OCI-LY7 (cell line): Measurements from ENCODE around the gene RCBTB2. TPM values are rescaled to one million over a fixed set of nuclear protein-coding genes. Genes with fewer than 3 reads are reported as not detected.

Source experiments
- BruUV-seq: library from RNA; stranded (reverse); fragments of 400-500 nt; replicated peaks from 2 replicates; lab custom pipeline; 2021; lab: Mats Ljungman, UMichigan
- CTCF ChIA-PET: fragments of 300-600 bp; sonication (Branson Sonifier 250); formaldehyde crosslinking; loops from one replicate; lab custom pipeline; 2022; ENCODE audit warnings: antibody characterized with exemption; ENCODE audit not compliant: unreplicated experiment; lab: Charles Lee
- POLR2A ChIA-PET: fragments of 300-600 bp; sonication (Branson Sonifier 250); formaldehyde crosslinking; loops from one replicate; lab custom pipeline; 2022; ENCODE audit warnings: antibody characterized with exemption; lab: Charles Lee
- DNase-seq: peaks from one replicate; pipeline ENCODE4 v3.0.0-alpha.2; 2015; ENCODE audit warnings: low spot score
- H2AFZ ChIP-seq: fragments of 200-600 bp; sonication (generic), shearing (Covaris generic); 2 replicates; pipeline ENCODE4 v1.6.1; 2014; ENCODE audit warnings: mild to moderate bottlenecking, antibody characterized with exemption, low read length, moderate library complexity
- H3K27ac ChIP-seq: fragments of 200-600 bp; sonication (generic); 2 replicates; pipeline ENCODE4 v1.5.1; 2014; ENCODE audit warnings: mixed run types, low read depth, mild to moderate bottlenecking, moderate library complexity, low read length, inconsistent platforms; ENCODE audit not compliant: poor library complexity, severe bottlenecking
- H3K36me3 ChIP-seq: fragments of 200-600 bp; sonication (generic); 2 replicates; pipeline ENCODE4 v1.6.1; 2014; ENCODE audit warnings: mild to moderate bottlenecking, antibody characterized with exemption, low read length, moderate library complexity, mixed read lengths; ENCODE audit not compliant: insufficient read depth
- H3K4me1 ChIP-seq: fragments of 200-600 bp; sonication (generic); 2 replicates; pipeline ENCODE4 v1.5.1; 2014; ENCODE audit warnings: mild to moderate bottlenecking, low read length; ENCODE audit not compliant: insufficient read depth, poor library complexity, severe bottlenecking
- H3K4me2 ChIP-seq: fragments of 200-600 bp; sonication (generic); 2 replicates; pipeline ENCODE4 v1.6.1; 2014; ENCODE audit warnings: mild to moderate bottlenecking, low read length
- H3K4me3 ChIP-seq: fragments of 200-600 bp; sonication (generic); 2 replicates; pipeline ENCODE4 v1.5.1; 2014; ENCODE audit warnings: mild to moderate bottlenecking, low read depth, low read length; ENCODE audit not compliant: poor library complexity, severe bottlenecking
- H3K79me2 ChIP-seq: fragments of 200-600 bp; sonication (generic); 2 replicates; pipeline ENCODE4 v1.6.1; 2016; ENCODE audit warnings: low read depth, mild to moderate bottlenecking, low read length, moderate library complexity, mixed read lengths; ENCODE audit not compliant: insufficient read depth
- H3K9me2 ChIP-seq: fragments of 200-600 bp; sonication (generic); 2 replicates; pipeline ENCODE4 v1.6.1; 2016; ENCODE audit warnings: mild to moderate bottlenecking, low read length, mixed read lengths; ENCODE audit not compliant: insufficient read depth
- H3K9me3 ChIP-seq: fragments of 200-600 bp; sonication (generic); 2 replicates; pipeline ENCODE4 v1.6.1; 2014; ENCODE audit warnings: mild to moderate bottlenecking, mixed run types, low read length, mixed read lengths
- H4K20me1 ChIP-seq: fragments of 200-600 bp; sonication (generic); 2 replicates; pipeline ENCODE4 v1.6.1; 2014; ENCODE audit warnings: mild to moderate bottlenecking, antibody characterized with exemption, low read length, moderate library complexity, mixed read lengths; ENCODE audit not compliant: insufficient read depth
- EZH2phosphoT487 ChIP-seq: fragments of 200-600 bp; sonication (generic); IDR thresholded peaks from 2 replicates; pipeline ENCODE4 v1.6.1; 2018; ENCODE audit warnings: low read depth, borderline replicate concordance, mild to moderate bottlenecking, mixed run types, antibody characterized with exemption, low read length, moderate library complexity, mixed read lengths
- intact Hi-C: fragments of 100-400 bp; cut with micrococcal nuclease; formaldehyde crosslinking; loops from one replicate; pipeline ENCODE4 v1.10.0; 2022; ENCODE audit not compliant: unreplicated experiment
- total RNA-seq, 2 experiments: library from RNA; depleted of rRNA in 1 of 2; stranded (reverse); fragments of >200 nt in 1 of 2; shearing (Covaris generic) in 1 of 2; gene quantifications; 2 replicates each; pipeline ENCODE4 v1.2.3, GENCODE V29; 2014 to 2022
- TF ChIP-seq, protein P1 (sequence below): fragments of 200-600 bp; sonication (generic); conservative IDR thresholded peaks from 2 replicates; pipeline ENCODE4 v1.5.1; 2014; ENCODE audit warnings: mild to moderate bottlenecking, antibody characterized with exemption, low read length, moderate library complexity, mixed read lengths

RCBTB2 gene
- total RNA-seq, 2 experiments from 2014 or later: 7.2 to 9.0 TPM

DNA sequence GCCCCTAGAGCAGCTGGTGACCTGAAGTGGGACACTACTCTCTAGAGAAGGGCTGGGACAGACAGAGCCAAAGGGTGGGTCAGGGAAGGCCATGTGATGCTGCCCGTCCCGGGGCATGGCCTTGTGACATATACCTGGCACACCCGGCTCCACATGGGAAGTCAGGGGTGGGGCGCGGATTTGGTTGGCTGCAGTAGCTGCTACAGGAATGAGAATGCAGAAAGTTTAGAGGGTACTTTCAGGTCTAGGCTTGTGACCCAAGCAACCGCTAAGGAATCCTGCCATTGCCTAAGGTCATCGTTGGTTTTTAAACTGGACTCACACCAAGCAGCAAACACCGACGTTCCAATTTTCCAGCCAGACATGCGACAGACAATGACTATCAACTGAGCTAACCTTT lies 25.9 kb downstream of the RCBTB2 start:
- no peak for TF ChIP-seq EZH2phosphoT487
- TF ChIP-seq, protein P1, sequence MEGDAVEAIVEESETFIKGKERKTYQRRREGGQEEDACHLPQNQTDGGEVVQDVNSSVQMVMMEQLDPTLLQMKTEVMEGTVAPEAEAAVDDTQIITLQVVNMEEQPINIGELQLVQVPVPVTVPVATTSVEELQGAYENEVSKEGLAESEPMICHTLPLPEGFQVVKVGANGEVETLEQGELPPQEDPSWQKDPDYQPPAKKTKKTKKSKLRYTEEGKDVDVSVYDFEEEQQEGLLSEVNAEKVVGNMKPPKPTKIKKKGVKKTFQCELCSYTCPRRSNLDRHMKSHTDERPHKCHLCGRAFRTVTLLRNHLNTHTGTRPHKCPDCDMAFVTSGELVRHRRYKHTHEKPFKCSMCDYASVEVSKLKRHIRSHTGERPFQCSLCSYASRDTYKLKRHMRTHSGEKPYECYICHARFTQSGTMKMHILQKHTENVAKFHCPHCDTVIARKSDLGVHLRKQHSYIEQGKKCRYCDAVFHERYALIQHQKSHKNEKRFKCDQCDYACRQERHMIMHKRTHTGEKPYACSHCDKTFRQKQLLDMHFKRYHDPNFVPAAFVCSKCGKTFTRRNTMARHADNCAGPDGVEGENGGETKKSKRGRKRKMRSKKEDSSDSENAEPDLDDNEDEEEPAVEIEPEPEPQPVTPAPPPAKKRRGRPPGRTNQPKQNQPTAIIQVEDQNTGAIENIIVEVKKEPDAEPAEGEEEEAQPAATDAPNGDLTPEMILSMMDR: no peak
- Histone ChIP-seq H3K4me2 (no peak overlapping the region; the same call in 1 of the 2 replicates), H3K27ac (no peak overlapping the region), H3K9me3 (no peaks in the 10 kb centered on the region), H4K20me1 (peaks cover 5% of the 10 kb centered on the region; the same call in 1 of the 2 replicates), H3K9me2 (no peaks in the 10 kb centered on the region), H3K36me3 (peaks cover 7% of the 10 kb centered on the region), H3K4me1 (peaks cover 39% of the 10 kb centered on the region), H2AFZ (no peak overlapping the region), H3K4me3 (no peak overlapping the region), H3K79me2 (no peaks in the 10 kb centered on the region)
- no TSS peak for BruUV-seq
- no peak for DNase-seq
- ChIA-PET POLR2A (interaction anchor here (0.9 to 1.8 kb wide), 5 partner anchors 11 to 180 kb away, joined by 3 to 7 read pairs (median 5); partner anchors contain the start of gene RCBTB2), CTCF (interaction anchor here (1.9 kb wide), 1 partner anchor 25 kb away, joined by 4 read pairs; the partner anchor contains the start of gene RCBTB2)
- intact Hi-C loops: no loop called here

- no peaks in the 10 kb centered on the region for H3K9me3 ChIP-seq
- H3K27ac ChIP-seq: peak overlapping the region; percentile 20
- ChIA-PET CTCF (interaction anchor here (1.9 kb wide), 1 partner anchor 26 kb away, joined by 4 read pairs; the partner anchor contains the start of gene RCBTB2), POLR2A (interaction anchor here (0.9 to 1.9 kb wide), 5 partner anchors 11 to 407 kb away, joined by 3 to 7 read pairs (median 5); partner anchors contain the start of gene RCBTB2)
- peak overlapping the region; percentile 87 for H3K4me2 ChIP-seq
- H4K20me1 ChIP-seq: peaks cover 5% of the 10 kb centered on the region; the same call in 1 of the 2 replicates
- peak overlapping the region; percentile 46 for H3K4me3 ChIP-seq
- no peak overlapping the region for H2AFZ ChIP-seq
- H3K36me3 ChIP-seq: no peaks in the 10 kb centered on the region
- H3K79me2 ChIP-seq: no peaks in the 10 kb centered on the region
- TF ChIP-seq, protein P1: no peak
- TF ChIP-seq EZH2phosphoT487: no peak
- no peaks in the 10 kb centered on the region for H3K9me2 ChIP-seq
- intact Hi-C loops: no loop called here
- BruUV-seq: no TSS peak
- no peak for DNase-seq
- peaks cover 48% of the 10 kb centered on the region for H3K4me1 ChIP-seq
These were observed 26.7 kb downstream of the RCBTB2 start for GRCh38 chr13:48506092-48506701.

GRCh38 chr13:48505597-48506091 lies 27.2 kb downstream of the RCBTB2 start:
- no peaks in the 10 kb centered on the region for H3K9me3 ChIP-seq
- POLR2A ChIA-PET: interaction anchor here (1.1 to 1.9 kb wide), 3 partner anchors 10 to 406 kb away, joined by 4 to 7 read pairs (median 5); partner anchors contain the start of gene RCBTB2
- intact Hi-C loops: loop anchor here (1.0 to 2.0 kb wide), 3 partner anchors 13 to 57 kb away; no protein-coding TSS in a partner anchor
- no peaks in the 10 kb centered on the region for H3K36me3 ChIP-seq
- H3K4me1 ChIP-seq: peaks cover 53% of the 10 kb centered on the region
- CTCF ChIA-PET: interaction anchor here (1.9 kb wide), 1 partner anchor 27 kb away, joined by 4 read pairs; the partner anchor contains the start of gene RCBTB2
- H4K20me1 ChIP-seq: peaks cover 5% of the 10 kb centered on the region; the same call in 1 of the 2 replicates
- H2AFZ ChIP-seq: no peak overlapping the region
- peak overlapping the region; percentile 87 for H3K4me2 ChIP-seq
- H3K9me2 ChIP-seq: no peaks in the 10 kb centered on the region
- H3K79me2 ChIP-seq: no peaks in the 10 kb centered on the region
- H3K4me3 ChIP-seq: peak overlapping the region; percentile 46
- peak; percentile 88 for DNase-seq
- peak overlapping the region; percentile 20 for H3K27ac ChIP-seq
- TF ChIP-seq, protein P1: no peak
- TF ChIP-seq EZH2phosphoT487: no peak
- no TSS peak for BruUV-seq
